KOPT-K1 (cell line): ENCODE data around the gene EPB41L4B.

ENCODE experiments used
- H3K27ac ChIP-seq: fragments of 200-600 bp; sonication (generic); 2 replicates; pipeline ENCODE4 v1.5.1; 2016; ENCODE audit warnings: antibody characterized with exemption, mild to moderate bottlenecking, low read depth, low read length; ENCODE audit not compliant: poor library complexity, severe bottlenecking
- H3K36me3 ChIP-seq: fragments of 200-600 bp; sonication (generic); 2 replicates; pipeline ENCODE4 v1.5.1; 2017; ENCODE audit warnings: antibody characterized with exemption, mild to moderate bottlenecking, low read length, moderate library complexity; ENCODE audit not compliant: insufficient read depth
- H3K9me3 ChIP-seq: fragments of 200-600 bp; sonication (generic); 2 replicates; pipeline ENCODE4 v1.5.1; 2017; ENCODE audit warnings: antibody characterized with exemption, low read length, mild to moderate bottlenecking; ENCODE audit not compliant: insufficient read depth, poor library complexity, severe bottlenecking

EPB41L4B gene

GRCh38 chr9:109122726-109123621 lies 197.9 kb downstream of the EPB41L4B start:
- Histone ChIP-seq H3K27ac (peak overlapping the region; percentile 54), H3K36me3 (no peaks in the 10 kb centered on the region), H3K9me3 (no peaks in the 10 kb centered on the region)
